C4-2B (cell line): ENCODE measurements around the gene GATAD2A.

Experiments used
- CTCF ChIP-seq: fragments of 450-650 bp; conservative IDR thresholded peaks from 2 replicates; pipeline ENCODE4 v1.5.1; 2017; ENCODE audit warnings: mild to moderate bottlenecking
- ZFX ChIP-seq: fragments of 450-650 bp; IDR thresholded peaks from 2 replicates; pipeline ENCODE4 v1.6.1; 2017

- no peak for TF ChIP-seq CTCF
- TF ChIP-seq ZFX: no peak
Measured at GRCh38 chr19:19428746-19429145, 23.3 kb downstream of the GATAD2A start.
